NCI-H1694 (cell line): Measurements from ENCODE around the gene CDX1.

Experiments used
- DNase-seq: peaks from one replicate; lab custom pipeline; 2025; lab: John Stamatoyannopoulos, UW

Gene CDX1

DNA sequence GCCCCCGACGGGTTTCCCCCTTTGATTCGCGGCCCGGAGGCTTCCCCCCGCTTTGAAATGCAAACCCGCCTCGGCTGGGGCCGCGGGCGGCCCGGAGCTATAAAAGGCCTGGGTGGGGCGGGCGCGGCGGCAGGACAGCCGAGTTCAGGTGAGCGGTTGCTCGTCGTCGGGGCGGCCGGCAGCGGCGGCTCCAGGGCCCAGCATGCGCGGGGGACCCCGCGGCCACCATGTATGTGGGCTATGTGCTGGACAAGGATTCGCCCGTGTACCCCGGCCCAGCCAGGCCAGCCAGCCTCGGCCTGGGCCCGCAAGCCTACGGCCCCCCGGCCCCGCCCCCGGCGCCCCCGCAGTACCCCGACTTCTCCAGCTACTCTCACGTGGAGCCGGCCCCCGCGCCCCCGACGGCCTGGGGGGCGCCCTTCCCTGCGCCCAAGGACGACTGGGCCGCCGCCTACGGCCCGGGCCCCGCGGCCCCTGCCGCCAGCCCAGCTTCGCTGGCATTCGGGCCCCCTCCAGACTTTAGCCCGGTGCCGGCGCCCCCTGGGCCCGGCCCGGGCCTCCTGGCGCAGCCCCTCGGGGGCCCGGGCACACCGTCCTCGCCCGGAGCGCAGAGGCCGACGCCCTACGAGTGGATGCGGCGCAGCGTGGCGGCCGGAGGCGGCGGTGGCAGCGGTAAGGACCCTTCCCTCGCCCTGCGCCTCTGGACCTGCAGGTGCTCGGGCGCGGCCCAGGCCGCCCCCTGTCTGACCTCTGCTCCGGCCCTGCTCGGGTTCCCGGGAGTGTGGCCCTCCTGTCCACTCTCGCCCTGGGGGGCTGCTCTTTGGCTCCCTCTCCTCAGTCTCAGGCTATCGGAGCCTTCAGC, at the start of gene CDX1:
Gene CDX1 (plus strand): TSS at position 129 of the 862 bp plus-strand sequence. CDS start 99 bp downstream, at position 228.
- DNase-seq: no peak

DNA sequence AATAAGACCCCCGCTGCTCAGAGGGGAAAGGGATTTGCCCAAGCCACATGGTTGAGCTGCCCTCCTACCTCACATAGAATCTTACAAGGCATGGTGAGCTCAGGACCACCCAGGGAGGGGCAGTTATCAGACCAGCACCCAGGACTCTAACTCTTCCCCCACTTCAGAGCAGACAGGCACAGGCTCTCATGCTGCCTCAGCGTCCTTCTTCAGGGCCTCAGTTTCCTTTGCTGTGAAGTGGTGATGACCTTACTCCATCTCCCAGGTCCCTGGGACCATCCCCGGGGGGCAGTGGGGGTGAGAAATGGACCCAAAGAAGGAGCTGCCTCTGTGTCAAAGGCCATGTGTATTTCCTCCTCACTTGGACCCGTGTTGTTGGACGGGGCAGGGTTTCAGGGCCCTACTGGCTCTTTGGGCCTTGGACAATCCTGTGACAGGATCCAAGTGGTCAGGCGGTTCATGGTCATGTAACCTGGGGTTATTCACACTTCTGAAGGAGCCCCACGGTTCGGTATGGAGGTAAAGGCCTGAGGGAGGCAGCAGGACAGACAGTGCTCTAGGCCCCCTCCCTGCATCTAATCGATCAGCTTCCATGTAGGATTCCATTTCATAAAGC, 48.5 kb upstream of the CDX1 start:
- DNase-seq: no peak

DNA sequence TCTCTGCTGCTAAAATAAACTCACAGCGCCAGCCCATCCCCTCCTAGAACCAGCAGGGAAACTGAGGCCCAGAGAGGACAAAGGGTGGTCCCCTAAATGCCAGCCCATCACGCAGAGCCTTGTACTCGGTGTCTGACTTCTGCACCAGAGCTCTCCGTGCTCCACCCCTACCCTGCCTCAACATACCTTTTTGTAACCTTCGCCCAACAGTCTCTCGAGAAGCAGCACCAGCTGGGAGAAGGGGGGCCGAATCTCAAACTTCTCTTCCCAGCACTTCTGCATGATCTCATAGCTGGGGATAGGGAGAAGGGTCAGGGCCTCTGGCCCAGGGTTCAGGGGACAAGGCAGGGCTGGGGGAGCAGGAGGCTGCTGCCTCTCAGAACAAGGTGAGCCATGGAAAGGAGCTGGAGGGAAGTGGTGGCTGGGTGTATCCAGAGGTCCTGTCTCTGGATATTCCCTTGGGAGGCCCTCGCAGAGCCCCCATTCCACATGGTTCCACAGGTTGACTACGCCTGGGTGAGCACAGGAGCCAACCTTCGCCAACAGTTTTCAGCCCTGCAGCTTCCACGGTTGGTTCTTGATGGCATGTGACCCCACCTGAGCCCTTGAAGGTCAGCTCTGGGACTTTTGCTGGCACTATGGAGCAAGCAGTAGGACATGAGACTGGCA, 47.9 kb upstream of the CDX1 start:
- DNase-seq: no peak

DNA sequence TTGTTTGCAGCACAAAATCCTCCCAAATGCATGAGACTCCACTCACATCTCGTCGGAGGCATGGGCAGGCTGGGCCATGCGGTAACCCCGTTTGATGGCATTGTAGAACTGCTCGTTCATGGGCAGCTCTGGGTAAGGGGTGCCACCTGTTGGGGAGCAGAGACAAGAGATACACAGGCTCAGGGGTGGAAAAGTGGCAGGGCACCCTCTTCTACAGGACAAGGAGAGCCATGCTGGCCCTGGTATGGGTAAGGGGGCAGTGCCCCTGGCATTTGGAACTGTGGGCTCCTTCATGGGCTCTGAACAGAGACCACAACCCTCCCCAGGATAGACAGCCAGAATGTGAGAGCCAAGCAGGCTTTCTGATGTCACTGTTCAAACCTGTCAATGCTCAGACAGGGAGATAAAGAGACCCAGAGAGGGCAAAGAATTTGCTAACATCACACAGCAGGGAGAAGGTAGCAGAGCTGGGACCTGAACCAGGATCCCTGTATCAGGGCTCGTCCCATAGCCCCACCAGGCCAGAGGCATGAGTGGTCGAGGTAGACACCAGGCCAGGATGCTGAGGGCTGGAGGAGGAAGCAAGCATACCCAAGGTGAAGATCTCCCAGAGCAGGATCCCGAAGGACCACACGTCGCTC, 47.0 kb upstream of the CDX1 start:
- no peak for DNase-seq

DNA sequence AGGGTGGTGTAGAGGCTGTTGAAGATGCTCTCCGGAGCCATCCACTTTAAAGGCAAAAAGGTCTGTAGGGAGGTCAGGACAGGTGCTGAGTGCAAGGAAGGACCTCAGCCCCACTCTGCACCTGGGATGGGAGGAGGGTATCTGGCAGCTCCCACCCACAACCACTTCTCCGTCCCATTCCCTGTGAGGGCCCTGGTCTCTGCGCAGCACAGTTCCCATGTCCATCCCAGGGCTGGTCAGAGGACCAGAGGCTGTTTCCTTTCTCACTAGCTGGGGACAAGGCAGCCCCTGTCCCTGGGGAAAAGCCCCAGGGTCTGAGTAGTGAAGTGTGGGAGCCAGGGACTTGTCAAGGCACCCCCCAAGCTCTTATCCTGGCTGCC, 46.5 kb upstream of the CDX1 start:
- no peak for DNase-seq

DNA sequence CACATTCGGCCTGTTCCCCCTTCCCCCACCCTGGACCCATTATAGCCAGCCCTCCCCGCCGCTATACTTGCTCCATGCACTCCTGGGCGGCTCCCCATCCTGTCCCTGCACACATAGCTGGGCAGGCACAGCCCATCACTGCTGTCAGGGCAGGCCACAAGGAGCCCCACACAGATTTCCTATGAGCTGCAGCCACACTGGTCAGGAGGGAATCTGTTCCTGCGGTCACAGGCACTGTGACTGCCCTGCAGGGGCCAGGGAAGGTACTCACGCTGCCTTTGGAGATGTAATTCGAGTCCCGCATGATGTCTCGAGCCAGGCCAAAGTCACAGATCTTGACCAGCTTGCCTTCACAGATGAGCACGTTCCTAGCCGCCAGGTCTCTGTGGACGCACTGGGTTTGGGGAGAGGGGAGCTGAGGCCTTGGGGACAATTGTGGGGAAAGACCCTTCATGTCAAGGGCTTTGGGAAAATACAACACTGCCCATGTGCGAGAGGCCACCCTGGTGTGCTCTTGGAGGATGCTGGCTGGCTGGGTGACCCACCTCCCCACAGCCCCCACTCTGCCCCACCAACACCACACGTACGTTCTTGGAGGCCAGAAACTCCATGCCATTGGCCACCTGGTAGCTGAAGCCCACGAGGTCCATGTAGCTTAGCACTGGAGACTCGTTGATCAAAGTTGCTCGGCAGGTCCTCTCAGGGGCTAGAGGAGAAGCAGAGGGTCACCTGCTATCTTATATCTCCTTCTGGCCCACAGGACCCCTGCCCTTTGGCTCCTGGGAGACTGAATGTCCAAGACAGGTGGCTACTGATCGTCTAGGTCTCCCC, 45.7 kb upstream of the CDX1 start:
- no peak for DNase-seq

DNA sequence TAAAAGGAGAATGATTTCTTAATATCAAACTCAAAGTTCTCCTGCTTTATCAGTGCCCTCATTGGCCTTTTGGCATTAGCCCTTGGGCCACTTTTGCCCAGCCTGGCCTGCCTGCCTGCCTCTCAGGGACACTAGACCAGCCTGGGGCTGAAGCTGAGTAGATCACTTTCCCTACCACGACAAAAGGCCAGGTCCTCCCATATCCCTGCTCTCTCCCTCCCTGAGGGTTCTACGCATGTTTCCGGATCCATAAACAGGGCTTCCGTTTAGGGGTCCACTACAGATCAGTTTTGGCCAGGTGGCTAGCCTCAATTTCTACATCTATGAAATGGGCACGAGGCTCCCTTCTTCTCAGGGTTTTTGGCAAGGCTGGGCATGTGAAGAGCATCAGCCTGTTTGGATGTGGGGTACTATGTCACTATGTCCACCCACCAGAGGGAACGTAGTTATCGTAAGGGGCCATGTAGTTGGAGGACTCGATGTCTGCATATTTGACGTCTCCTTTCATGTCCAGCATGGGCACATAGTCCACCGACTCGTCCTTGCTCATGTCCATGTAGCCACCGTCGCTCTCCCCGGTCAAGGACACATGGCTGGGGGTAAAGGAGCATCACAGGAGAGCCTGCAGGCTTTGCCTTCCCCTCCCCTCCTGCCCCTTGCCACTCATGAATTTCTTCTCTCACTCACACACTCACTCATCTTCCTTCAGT, 45.0 kb upstream of the CDX1 start:
- DNase-seq: no peak

DNA sequence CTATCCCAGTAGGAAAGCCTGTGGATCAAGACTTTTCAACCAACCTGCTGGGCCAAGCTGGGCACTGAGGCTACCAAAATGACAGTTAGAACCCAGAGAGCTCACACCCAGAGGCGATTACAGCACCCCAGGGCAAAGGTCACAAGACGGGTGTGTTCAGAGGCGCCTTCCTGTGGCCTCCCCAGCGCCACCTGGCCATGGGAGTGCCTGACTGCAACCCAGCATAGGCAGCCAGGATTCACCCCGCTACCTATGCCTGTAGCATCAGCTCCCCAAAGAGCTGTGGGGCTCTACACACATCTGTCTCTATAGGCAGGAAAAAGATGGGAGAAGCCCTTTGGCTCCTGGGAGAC, 44.4 kb upstream of the CDX1 start:
- no peak for DNase-seq

DNA sequence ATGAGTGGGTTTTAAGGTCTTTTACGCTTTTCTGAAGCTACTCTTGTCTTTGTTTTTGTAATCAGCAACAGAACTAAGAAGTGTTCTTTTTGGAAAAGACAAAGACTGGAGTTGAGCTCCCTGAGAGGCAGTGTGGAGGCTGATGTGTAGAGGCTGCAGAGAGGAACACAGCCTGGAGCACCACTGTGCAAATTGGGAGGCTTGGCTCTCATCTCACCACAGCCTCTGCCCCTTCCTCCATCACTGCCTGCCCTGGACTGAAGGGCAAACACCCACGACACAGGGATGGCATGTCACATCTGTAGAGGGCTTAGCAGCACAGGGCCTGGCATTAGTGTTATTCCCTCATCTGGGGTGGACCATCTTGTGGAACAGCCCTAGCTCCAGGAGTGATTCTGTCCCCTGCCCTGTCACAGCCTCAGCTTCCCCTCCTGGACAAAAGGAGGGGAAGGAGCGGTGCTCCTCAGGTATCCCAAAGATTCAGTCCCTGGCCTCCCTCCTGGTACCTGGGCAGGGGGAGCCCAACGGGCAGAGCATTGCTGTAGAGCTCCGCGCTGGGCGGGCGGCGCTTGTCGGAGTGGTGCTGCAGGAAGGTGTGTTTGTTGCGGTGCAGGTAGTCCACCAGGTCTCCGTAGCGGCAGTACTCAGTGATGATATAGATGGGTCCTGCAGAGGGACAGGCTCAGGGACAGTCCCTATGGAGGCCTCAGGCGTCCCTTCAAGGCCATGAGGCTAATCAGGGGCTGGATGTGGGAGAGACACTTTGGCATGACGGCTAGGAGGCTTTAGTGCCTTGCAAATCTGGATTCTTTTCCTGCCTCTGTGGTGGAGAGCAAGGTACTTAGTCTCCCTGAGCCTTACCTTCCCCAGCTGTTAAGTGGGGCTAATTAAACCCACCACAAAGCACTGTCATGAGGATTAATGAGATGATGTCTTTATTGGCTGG, 43.8 kb upstream of the CDX1 start:
- no peak for DNase-seq

DNA sequence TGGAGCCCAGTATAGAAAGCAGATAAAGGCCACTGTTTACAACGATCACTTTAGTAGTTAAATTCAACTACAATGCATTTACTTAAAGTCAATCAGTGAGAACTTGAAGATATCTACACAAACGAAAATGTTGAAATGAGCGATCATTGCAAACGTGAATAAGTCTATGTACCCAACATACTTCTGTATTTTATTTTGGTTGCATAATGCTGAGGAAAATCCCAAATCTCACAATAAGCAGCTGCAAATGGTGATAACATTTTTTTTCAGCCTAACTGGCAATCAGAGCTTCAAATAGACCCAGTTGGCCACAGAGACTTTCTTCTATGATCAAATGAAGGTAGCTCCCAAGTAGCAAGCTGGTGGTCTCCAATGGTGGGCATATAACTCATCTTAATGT, 43.0 kb upstream of the CDX1 start:
- no peak for DNase-seq

DNA sequence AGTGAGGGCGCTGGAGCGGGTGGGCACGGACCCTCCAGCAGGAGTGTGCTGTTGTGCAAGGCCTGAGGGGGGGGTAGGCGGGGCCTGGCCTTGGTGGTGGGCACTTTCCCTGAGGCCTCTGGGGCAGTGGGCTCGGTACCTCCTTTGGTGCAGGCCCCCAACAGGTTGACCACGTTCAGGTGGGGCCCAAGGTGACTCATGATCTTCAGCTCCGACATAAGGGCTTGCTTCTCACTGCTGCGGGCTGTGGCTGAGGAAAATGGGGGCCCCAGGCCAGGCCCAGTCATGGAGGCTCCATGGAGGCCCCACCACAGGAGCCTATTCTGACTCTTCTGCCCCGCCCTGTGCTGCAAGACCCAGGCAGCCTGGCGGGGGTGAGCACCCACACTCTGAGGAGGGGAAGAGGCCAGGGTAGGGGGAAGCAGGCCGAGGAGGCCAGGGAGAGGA, 42.4 kb upstream of the CDX1 start:
- DNase-seq: no peak

DNA sequence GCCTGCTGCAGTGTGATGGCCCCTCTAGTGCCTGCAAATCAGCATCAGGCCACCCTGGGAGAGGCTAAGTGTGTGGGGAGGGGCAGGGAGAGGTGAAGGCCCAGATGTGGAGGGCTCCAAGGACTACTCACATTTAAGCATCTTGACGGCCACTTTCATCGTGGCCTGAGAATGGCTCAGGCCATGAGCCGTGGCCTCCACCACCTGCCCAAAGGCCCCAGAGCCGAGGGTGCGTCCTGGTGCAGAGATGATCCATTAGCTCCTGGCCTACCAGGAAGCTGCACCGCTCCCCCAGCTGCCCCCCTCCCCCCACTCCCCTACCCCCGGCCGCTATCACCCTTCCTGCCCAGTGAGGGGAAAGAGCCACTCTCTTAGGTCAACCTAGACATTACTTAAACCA, 42.0 kb upstream of the CDX1 start:
- DNase-seq: no peak

DNA sequence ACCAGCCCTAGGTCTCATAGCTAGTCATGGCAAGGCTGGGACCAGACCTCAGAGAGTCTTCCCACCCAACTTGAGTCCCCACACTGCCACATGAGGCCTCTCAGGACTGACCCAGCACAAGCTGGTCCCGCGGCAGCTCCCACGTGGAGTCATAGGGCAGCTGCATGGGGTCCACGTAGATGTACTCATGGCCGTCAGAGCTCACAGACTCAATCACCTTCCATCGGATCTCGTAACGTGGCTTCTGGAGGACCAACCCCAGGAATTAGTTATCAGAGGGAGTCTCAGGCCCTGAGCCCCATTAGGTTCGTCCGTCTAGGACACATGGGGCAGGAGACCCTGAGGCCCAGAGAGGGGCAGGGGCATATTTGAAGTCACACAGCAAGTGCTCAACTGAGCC, 41.2 kb upstream of the CDX1 start:
- no peak for DNase-seq

DNA sequence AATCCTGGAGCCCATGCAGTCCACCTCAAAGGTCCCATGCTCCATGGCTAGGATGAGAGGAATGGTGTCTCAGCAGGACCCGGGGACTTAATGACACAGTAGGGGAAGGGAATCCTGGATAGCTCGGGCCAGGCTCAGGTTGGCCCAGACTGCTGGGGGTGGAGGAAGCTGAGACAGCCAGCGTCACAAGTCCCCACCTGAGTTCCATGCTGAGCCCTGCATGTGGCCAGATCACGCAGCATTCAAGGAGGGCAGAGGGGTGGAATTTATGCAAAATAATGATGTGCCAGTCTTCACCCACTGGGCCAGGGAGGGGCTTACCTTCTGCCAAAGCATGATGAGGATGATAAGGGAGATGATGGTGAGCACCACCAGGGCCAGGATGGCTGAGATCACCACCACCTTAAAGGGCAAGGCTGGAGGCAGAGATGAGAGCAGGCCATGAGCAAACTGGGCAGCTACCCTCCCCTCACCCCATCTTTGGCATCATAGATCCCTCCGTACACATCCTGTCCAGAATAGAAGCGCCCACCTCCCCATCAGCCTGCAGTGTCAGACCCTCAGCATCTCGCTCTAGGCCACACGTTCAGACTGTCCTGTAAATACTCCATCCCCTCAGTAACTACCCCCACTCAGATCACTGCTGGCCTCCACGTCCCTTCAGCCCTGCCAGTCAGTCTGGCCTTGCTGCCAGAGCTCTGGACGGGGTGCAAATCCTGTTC, 40.2 kb upstream of the CDX1 start:
- DNase-seq: no peak

DNA sequence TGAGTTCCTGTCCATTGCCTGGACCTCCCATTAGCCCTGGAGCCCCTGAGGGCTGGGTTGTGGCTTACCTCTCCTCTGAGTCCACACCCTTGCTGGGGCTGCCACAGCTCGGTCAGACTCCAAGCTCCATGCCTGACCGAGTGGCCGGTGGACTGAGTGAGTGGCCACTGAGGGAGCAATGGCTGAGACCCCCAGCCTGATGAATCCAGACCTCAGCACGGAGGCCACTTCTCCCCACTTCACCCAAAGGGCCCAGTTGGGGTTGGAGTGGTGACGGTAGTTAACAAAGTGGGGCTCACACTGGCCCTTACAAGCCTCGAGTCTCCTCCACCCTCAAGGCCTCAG, 39.7 kb upstream of the CDX1 start:
- no peak for DNase-seq

DNA sequence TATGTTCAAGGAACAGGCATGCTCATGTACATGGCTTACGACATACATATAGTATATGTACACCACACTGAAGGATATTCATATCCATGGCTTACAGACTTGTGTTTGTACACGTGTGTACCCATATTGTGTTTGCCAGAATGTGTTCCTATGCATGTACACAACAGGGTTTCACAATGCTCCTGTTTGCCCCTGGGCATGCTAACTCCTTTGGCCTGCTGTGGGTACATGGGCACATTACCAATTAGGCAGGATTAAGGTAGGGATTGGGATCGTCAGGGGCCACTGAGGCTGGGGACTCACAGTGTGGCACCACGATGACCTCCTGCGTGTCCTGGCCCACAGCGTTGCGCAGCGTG, 37.1 kb upstream of the CDX1 start:
- no peak for DNase-seq

DNA sequence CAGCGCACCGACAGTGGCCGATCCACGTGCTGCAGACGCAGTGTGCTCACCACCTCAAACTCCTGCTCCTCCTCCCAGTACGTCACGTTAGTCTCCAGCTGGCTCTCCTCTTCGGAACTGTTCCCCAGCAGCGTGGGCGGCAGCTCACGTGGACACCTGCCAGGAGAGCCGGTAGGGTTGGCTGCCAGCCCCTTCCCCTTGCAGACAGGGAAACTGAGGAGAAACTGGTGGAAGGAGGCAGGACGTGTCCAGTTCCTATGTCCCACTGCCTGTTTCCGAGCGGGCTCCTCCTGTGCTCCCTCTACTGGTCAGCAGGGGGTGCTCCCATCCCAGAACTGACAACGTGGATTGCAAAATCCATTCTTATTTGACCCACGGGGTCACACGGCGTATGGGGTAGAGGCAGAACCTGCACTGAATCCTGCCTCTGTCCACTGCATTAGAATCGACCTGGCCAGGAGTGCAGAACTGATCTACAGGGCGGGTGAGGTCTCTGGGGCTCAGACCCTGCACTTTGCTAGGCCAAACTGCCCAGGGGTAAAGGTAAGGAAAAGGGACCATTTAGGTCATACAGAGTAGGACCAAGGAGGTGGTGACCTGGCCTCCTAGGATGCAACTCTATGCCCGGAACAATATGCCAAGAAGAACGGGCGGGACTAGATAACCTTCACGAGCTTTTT, 36.6 kb upstream of the CDX1 start:
- peak; percentile 43 for DNase-seq

DNA sequence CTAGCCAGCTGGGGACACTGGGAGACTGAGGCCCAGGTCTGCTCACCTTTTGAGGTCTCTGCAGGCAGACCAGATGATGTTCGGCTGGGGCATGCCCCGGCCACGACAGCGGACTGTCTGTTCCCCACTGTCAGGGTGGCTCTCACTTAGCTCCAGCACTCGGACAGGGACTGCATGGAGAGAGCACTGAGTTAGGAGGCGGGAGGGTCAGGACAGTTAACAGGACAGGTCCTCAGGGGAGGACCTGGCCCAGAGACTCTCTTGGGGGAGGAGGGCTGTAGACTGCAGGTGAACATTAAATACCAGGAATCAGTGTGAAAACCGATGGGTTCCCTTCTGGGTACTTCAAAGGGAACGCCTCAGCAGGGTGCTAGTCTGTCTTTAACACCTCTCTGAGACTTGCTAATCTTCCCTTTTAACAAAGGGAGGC, 36.1 kb upstream of the CDX1 start:
- DNase-seq: no peak

DNA sequence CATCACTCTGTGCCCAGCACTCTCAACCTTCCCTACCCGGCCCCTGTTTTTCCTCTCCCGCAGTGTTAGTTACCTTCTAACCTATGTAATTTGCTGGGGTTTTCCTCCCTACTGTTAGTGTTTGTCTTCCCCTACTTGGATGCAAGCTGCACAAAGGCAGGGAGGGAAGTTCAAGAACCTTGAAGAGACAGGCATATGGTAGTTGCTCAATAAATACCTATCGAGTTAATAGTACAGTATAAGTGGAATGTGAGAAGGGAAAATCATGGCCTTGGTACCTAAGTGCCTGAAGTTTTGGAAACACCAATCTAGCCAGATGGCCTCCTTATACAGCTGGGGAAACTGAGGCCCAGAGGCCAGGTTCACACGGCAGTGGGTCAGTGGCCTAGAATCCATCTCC, 35.1 kb upstream of the CDX1 start:
- no peak for DNase-seq
